HEK293 (cell line): ENCODE measurements around the gene KIF26B.

Source experiments
- RBAK ChIP-seq: fragments of 450-650 bp; formaldehyde crosslinking; IDR thresholded peaks from 2 replicates; pipeline ENCODE4 v1.5.1; 2016; ENCODE audit warnings: missing biosample characterization, missing genetic modification characterization
- ZBTB7A ChIP-seq: fragments of 450-650 bp; formaldehyde crosslinking; IDR thresholded peaks from 2 replicates; pipeline ENCODE4 v1.5.1; 2016; ENCODE audit warnings: low read depth, missing biosample characterization, missing genetic modification characterization
- ZNF114 ChIP-seq: fragments of 450-650 bp; formaldehyde crosslinking; IDR thresholded peaks from 2 replicates; pipeline ENCODE4 v1.5.0; 2017; ENCODE audit warnings: missing biosample characterization, missing genetic modification characterization

DNA sequence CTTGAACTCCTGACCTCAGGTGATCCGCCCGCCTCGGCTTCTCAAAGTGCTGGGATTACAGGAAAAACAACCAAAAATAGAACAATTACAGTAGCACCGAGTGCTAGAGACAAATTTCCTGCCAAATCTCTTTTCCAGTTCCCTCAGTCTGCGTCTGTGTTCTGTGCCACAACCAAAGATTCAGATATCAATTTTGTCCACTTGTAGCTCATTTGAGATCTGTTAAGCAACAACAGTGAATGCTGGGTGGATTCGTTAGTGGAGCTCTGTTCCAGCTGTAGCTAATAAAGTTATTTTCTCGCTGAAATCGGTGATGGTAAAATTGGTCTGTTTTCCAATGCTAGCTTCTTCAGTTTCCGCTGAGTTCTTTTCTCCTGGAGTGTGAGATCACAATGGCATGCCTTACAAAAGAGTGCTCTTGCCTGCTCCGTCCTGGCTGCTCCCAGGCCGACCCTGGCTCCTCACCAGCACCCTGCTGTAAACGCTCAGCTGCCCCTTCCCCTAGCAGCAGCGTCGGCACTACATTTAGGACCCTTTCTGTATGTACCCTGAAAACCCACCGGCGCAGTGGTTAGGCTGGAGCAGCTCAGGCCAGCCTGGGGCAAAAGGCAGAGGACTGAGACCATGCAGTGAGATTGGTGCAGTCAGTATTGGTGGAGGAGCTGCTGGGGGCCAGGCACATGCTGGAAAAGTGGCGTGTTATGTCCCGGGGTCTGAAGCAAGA lies 395.4 kb downstream of the KIF26B start:
- TF ChIP-seq ZBTB7A (tag by site-specific recombination) = no peak
- TF ChIP-seq RBAK (tag by site-specific recombination) = no peak
- no peak for TF ChIP-seq ZNF114
